SU-DHL-6 (cell line): ENCODE measurements around the gene FAIM.
A peak's percentile ranks its signal among the peaks of the same experiment; 100 is the strongest.
"Not testable (repeated sequence)": the region's sequence is repeated elsewhere in the genome, so short reads cannot be mapped to it uniquely, and the experiment has no call there.

Experiments
- H2AFZ ChIP-seq: fragments of 200-600 bp; sonication (generic); 2 replicates; pipeline ENCODE4 v1.6.1; 2014; ENCODE audit warnings: low read depth, mild to moderate bottlenecking, moderate library complexity, mixed read lengths, antibody characterized with exemption, low read length; ENCODE audit not compliant: severe bottlenecking
- H3F3A ChIP-seq: fragments of 200-600 bp; shearing (Covaris generic); 2 replicates; pipeline ENCODE4 v1.6.0; 2016; ENCODE audit warnings: antibody characterized with exemption, mild to moderate bottlenecking; ENCODE audit not compliant: insufficient read depth
- H3K27ac ChIP-seq: fragments of 200-600 bp; sonication (generic); 2 replicates; pipeline ENCODE4 v1.5.1; 2016; ENCODE audit warnings: low read depth, mild to moderate bottlenecking, low read length, moderate library complexity, mixed read lengths
- H3K27me3 ChIP-seq: fragments of 200-600 bp; sonication (generic), shearing (Covaris generic); 2 replicates; pipeline ENCODE4 v1.6.0; 2014; ENCODE audit warnings: mild to moderate bottlenecking, low read length
- H3K36me3 ChIP-seq: fragments of 200-600 bp; sonication (generic); 2 replicates; pipeline ENCODE4 v1.6.1; 2014; ENCODE audit warnings: mild to moderate bottlenecking, low read length, mixed read lengths
- H3K4me2 ChIP-seq: fragments of 300-600, 200-600 bp; shearing (Covaris generic), sonication (generic); 2 replicates; pipeline ENCODE4 v1.6.0; 2014; ENCODE audit warnings: low read length, low read depth, mild to moderate bottlenecking; ENCODE audit not compliant: poor library complexity, severe bottlenecking
- H3K4me3 ChIP-seq: fragments of 200-600 bp; sonication (generic); 2 replicates; pipeline ENCODE4 v1.5.1; 2014; ENCODE audit warnings: antibody characterized with exemption, low read length, mild to moderate bottlenecking, mixed read lengths; ENCODE audit not compliant: insufficient read depth, poor library complexity, severe bottlenecking
- H3K79me2 ChIP-seq: fragments of 200-600 bp; sonication (generic); 2 replicates; pipeline ENCODE4 v1.6.1; 2014; ENCODE audit warnings: mild to moderate bottlenecking, low read length, moderate library complexity; ENCODE audit not compliant: insufficient read depth
- H3K9ac ChIP-seq: fragments of 200-600 bp; sonication (generic); 2 replicates; pipeline ENCODE4 v1.7.0; 2014; ENCODE audit warnings: mild to moderate bottlenecking, low read length
- H3K9me2 ChIP-seq: fragments of 200-600 bp; sonication (generic); replicated peaks from 2 replicates; pipeline ENCODE4 v1.6.1; 2014; ENCODE audit warnings: low read length; ENCODE audit not compliant: insufficient read depth
- H3K9me3 ChIP-seq: fragments of 200-600 bp; sonication (generic); 2 replicates; pipeline ENCODE4 v1.6.1; 2014; ENCODE audit warnings: low read length, mixed read lengths; ENCODE audit not compliant: insufficient read depth
- H4K20me1 ChIP-seq: fragments of 200-600 bp; sonication (generic); 2 replicates; pipeline ENCODE4 v1.6.1; 2014; ENCODE audit warnings: low read depth, mild to moderate bottlenecking, antibody characterized with exemption, low read length, moderate library complexity, mixed read lengths
- CTCF ChIP-seq: fragments of 200-600 bp; sonication (generic); IDR thresholded peaks from one replicate; pipeline ENCODE4 v1.5.1; 2017; ENCODE audit warnings: antibody characterized with exemption, mild to moderate bottlenecking, low read length, moderate library complexity; ENCODE audit not compliant: insufficient read depth, poor library complexity, severe bottlenecking
- EZH2phosphoT487 ChIP-seq: fragments of 200-600 bp; sonication (generic), shearing (Covaris generic); conservative IDR thresholded peaks from 2 replicates; pipeline ENCODE4 v1.6.1; 2018; ENCODE audit warnings: mild to moderate bottlenecking, antibody characterized with exemption, low read length, moderate library complexity, mixed read lengths

The FAIM gene

GRCh38 chr3:138608322-138609135 is at the start of gene FAIM:
Gene FAIM, plus strand, starts transcription at chr3:138608771. Its CDS starts 10,956 bp downstream, at chr3:138619727.
- no peaks in the 10 kb centered on the region for H3K36me3 ChIP-seq
- H3K4me2 ChIP-seq: peak within 1 kb of the TSS; percentile 45
- H3K9ac ChIP-seq: peak within 1 kb of the TSS; percentile 28; the same call in 1 of the 2 replicates
- H3K27ac ChIP-seq: no peak within 1 kb of the TSS
- H3K9me2 ChIP-seq: no peaks in the 10 kb centered on the region
- TF ChIP-seq EZH2phosphoT487: 0 out of 2 replicates have a peak, but pooled peaks have one; percentile 78
- no peak for TF ChIP-seq CTCF
- no peaks in the 10 kb centered on the region for H3K79me2 ChIP-seq
- no peaks in the 10 kb centered on the region for H4K20me1 ChIP-seq
- H3K27me3 ChIP-seq: no peaks in the 10 kb centered on the region
- no peaks in the 10 kb centered on the region for H3K9me3 ChIP-seq
- H2AFZ ChIP-seq: peak within 1 kb of the TSS; percentile 75
- H3K4me3 ChIP-seq: no peak within 1 kb of the TSS
- no peaks in the 10 kb centered on the region for H3F3A ChIP-seq

- no peaks in the 10 kb centered on the region for H4K20me1 ChIP-seq
- H3K4me3 ChIP-seq: no peak overlapping the region
- TF ChIP-seq CTCF: no peak
- no peak for TF ChIP-seq EZH2phosphoT487
- no peaks in the 10 kb centered on the region for H3K9me2 ChIP-seq
- H2AFZ ChIP-seq: no peak overlapping the region
- no peaks in the 10 kb centered on the region for H3K27me3 ChIP-seq
- H3K79me2 ChIP-seq: no peaks in the 10 kb centered on the region
- no peak overlapping the region for H3K27ac ChIP-seq
- H3K9me3 ChIP-seq: no peaks in the 10 kb centered on the region
- H3K9ac ChIP-seq: no peak overlapping the region
- no peak overlapping the region for H3K4me2 ChIP-seq
- no peaks in the 10 kb centered on the region for H3F3A ChIP-seq
- no peaks in the 10 kb centered on the region for H3K36me3 ChIP-seq
Observed at GRCh38 chr3:138559134-138559533, 49.4 kb upstream of the FAIM start.

- Histone ChIP-seq H2AFZ (no peak overlapping the region), H3K27ac (no peak overlapping the region), H3K27me3 (no peaks in the 10 kb centered on the region), H3K4me3 (no peak overlapping the region), H3K36me3 (no peaks in the 10 kb centered on the region), H3K79me2 (no peaks in the 10 kb centered on the region), H3K9me2 (no peaks in the 10 kb centered on the region), H3K9ac (no peak overlapping the region), H3K9me3 (no peaks in the 10 kb centered on the region), H4K20me1 (no peaks in the 10 kb centered on the region), H3K4me2 (no peak overlapping the region), H3F3A (no peaks in the 10 kb centered on the region)
- no peak for TF ChIP-seq CTCF
- no peak for TF ChIP-seq EZH2phosphoT487
Observed at GRCh38 chr3:138560501-138560900, 48.1 kb upstream of the FAIM start.

GRCh38 chr3:138562902-138563301 is 45.7 kb upstream of the FAIM start:
- not testable (repeated sequence) for H3K4me3 ChIP-seq, H3F3A ChIP-seq, H4K20me1 ChIP-seq, H3K4me2 ChIP-seq, H3K27ac ChIP-seq, H2AFZ ChIP-seq, H3K9me3 ChIP-seq, H3K9ac ChIP-seq, H3K79me2 ChIP-seq, H3K27me3 ChIP-seq, H3K36me3 ChIP-seq, H3K9me2 ChIP-seq

- not testable (repeated sequence) for H3K79me2 ChIP-seq, H3K9me2 ChIP-seq, H3K27me3 ChIP-seq, H3F3A ChIP-seq, H3K4me3 ChIP-seq, H3K27ac ChIP-seq, H3K4me2 ChIP-seq, H3K9ac ChIP-seq, H2AFZ ChIP-seq, H3K9me3 ChIP-seq, H3K36me3 ChIP-seq, H4K20me1 ChIP-seq
Observed at GRCh38 chr3:138566293-138566692, 42.3 kb upstream of the FAIM start.
